ENCODE data around the gene CD82. TPM values are rescaled to one million over a fixed set of nuclear protein-coding genes. Genes with fewer than 3 reads are reported as not detected.

CD82 gene
- total RNA-seq, 2 experiments from 2014 or later, result 193 to 208 TPM

DNA sequence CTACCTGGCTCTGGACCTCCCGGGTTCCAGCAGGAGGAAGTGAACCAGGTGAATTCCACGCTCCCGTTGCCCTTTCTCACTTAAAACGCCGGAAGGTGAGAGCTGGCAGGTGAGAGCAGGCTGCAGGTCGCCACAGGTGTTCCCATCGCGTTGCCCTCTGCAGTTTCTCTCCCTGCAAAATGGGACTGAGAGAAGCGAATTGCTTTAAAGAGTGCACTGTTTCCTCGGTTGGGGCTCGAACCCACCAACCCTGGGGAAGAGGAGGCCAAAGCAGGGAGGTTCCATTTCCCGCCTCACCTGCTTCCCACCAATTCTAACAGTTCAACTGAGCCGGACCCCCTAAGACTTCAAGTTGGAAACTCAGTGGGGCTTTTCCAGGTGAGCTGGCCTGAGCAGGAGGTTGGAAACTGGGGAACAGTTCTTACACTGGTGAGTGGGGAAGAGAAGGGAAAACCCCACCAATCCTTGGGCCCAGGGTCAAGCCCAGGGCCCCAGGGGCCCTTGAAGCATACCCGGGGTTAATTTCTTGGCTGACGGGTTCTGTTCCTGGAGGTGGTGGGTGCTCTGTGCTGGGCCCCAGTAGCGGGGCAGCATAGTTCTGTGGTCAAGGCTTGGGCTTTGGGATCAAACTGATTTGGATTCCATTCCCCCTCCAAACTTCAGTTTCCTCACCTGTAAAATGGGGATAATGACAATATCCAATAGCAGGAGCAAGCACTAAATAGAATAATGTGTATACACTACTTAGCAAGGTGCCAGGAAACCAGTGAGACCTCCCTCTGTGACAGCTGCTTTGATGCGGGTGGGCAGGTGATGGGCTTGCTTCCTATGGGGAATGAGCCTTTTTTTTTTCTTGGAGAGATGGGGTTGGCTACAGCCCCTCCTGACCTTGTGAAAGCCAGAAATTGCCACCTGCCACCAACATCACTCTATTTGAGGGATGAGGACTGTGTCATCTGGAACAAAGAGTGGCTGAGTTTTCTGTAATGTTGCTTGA lies 788 bp downstream of the CD82 start:
- POLR2A ChIA-PET, result interaction anchor here (0.6 to 5.2 kb wide), 11 partner anchors 8 to 471 kb away, joined by 3 to 46 read pairs (median 5); partner anchors contain the start of gene EXT2

DNA sequence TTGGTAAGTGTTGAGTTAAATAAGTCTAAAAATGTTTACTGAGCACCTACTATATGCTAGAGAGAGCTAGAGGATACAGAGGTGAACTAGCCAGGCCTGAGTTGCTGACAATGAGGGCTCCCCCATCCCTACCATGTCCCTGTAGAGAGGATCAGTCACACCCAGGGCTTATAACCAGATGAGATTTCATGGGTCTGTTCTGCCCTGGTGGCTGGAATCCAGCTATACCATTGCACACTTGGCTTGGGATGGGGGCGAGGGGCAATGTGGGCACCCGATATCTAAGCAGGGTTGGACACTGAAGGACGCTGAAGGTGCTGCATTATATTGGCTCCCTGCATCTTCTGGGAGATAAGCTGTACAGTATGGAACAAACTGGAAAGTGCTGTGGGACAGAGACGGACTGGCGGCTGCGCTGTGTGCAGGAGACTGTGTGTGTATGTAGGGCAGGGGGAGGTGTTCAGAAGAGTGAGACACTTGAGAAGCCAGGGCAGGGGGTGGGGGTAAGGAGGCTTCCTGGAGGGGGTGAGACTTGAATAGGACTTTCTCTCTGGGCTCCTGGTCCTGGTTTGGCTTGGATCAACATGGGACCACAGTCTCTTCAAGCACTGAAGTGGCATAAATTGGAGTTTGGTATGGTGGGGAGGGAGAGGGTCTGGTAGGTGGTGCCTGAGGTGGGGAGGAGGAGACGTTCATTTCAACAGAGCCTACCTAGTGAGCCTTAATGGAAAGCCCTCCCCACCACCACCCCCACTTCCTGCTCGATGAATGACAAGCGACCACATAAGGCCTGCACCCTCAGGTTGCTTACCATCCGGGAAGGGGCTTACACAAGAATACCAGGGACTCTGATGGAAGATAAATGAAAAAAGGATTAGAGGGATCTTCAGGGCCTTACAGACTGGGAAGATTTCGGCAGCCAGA lies 1.8 kb downstream of the CD82 start:
- H3K36me3 Mint-ChIP-seq (ENCODE audit: low read depth), result peaks cover 46% of the 10 kb centered on the region
- peak; percentile 63 for DNase-seq
- H3K4me3 Mint-ChIP-seq, result peak overlapping the region; percentile 78
- H3K4me1 Mint-ChIP-seq, result peaks cover 64% of the 10 kb centered on the region
- peak overlapping the region; percentile 90 for H3K27ac Mint-ChIP-seq
- H3K27me3 Mint-ChIP-seq, result no peaks in the 10 kb centered on the region
- ChIA-PET CTCF (interaction anchor here (0.6 to 5.2 kb wide), 6 partner anchors 8 to 1671 kb away, joined by 3 to 49 read pairs (median 9); no protein-coding TSS in a partner anchor), POLR2A (interaction anchor here (1.6 to 5.2 kb wide), 5 partner anchors 27 to 50 kb away, joined by 4 to 46 read pairs (median 13); no protein-coding TSS in a partner anchor)
- H3K9me3 Mint-ChIP-seq, result no peaks in the 10 kb centered on the region

More for the DNA sequence above, 788 bp downstream of the CD82 start:
- H3K4me3 Mint-ChIP-seq, result peak overlapping the region; percentile 78
- peak overlapping the region; percentile 90 for H3K27ac Mint-ChIP-seq
- H3K4me1 Mint-ChIP-seq, result peaks cover 58% of the 10 kb centered on the region
- no peaks in the 10 kb centered on the region for H3K27me3 Mint-ChIP-seq
- no peaks in the 10 kb centered on the region for H3K9me3 Mint-ChIP-seq
- CTCF ChIA-PET, result interaction anchor here (1.0 to 5.2 kb wide), 12 partner anchors 8 to 209 kb away, joined by 3 to 49 read pairs (median 6); no protein-coding TSS in a partner anchor
- no peak for DNase-seq
- H3K36me3 Mint-ChIP-seq (ENCODE audit: low read depth), result peaks cover 39% of the 10 kb centered on the region

DNA sequence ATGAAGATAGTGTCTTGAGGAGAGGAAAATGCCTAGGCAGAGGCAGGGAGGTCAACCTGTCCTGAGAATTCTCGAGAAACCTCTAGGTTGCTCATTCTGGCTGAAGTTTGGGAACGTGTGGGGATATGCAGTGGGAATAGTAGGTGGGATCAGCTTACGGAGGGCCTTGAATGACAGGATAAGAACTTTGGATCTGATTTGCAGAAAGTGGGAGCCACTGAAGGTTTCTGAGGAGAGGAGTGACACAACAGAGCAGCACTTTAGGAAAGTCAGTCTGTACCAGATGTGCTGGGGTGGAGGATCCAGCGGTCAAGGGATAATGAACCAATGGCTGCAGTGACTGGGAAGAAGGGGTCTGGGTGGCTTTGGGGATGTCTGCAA lies 2.4 kb downstream of the CD82 start:
- DNase-seq, result no peak
- ChIA-PET CTCF (interaction anchor here (1.8 to 4.0 kb wide), 2 partner anchors 9 to 49 kb away, joined by 8 to 21 read pairs; no protein-coding TSS in a partner anchor), POLR2A (interaction anchor here (1.6 kb wide), 1 partner anchor 26 kb away, joined by 4 read pairs; no protein-coding TSS in a partner anchor)
- Mint-ChIP-seq H3K9me3 (no peaks in the 10 kb centered on the region), H3K4me1 (peaks cover 71% of the 10 kb centered on the region), H3K36me3 (ENCODE audit: low read depth) (peaks cover 52% of the 10 kb centered on the region), H3K27me3 (no peaks in the 10 kb centered on the region), H3K4me3 (peak overlapping the region; percentile 78), H3K27ac (peak overlapping the region; percentile 90)

DNA sequence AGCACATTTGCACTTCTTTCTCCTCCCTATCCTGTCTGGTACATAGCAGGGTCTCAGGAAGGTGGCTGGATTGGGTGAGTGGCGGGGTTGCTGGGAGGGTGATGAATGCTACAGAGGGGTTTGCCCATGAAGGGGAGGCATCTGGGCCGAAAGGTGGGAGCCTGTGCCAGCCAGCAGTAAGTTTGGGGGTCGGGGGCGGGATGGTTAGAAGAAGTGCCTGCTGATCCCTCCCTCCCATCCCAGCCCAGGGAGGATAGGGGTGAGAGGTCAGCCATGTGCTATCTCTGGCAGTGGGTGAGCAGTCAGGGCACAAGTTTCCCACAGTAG lies 2.8 kb downstream of the CD82 start:
- ChIA-PET POLR2A (interaction anchor here (1.2 to 4.9 kb wide), 8 partner anchors 9 to 113 kb away, joined by 3 to 56 read pairs (median 8); no protein-coding TSS in a partner anchor), CTCF (interaction anchor here (1.3 to 4.0 kb wide), 3 partner anchors 9 to 49 kb away, joined by 7 to 21 read pairs (median 8); no protein-coding TSS in a partner anchor)
- peaks cover 75% of the 10 kb centered on the region for H3K4me1 Mint-ChIP-seq
- no peaks in the 10 kb centered on the region for H3K27me3 Mint-ChIP-seq
- H3K27ac Mint-ChIP-seq, result peak overlapping the region; percentile 90
- H3K4me3 Mint-ChIP-seq, result peak overlapping the region; percentile 78
- no peak for DNase-seq
- no peaks in the 10 kb centered on the region for H3K9me3 Mint-ChIP-seq
- H3K36me3 Mint-ChIP-seq (ENCODE audit: low read depth), result peaks cover 56% of the 10 kb centered on the region

DNA sequence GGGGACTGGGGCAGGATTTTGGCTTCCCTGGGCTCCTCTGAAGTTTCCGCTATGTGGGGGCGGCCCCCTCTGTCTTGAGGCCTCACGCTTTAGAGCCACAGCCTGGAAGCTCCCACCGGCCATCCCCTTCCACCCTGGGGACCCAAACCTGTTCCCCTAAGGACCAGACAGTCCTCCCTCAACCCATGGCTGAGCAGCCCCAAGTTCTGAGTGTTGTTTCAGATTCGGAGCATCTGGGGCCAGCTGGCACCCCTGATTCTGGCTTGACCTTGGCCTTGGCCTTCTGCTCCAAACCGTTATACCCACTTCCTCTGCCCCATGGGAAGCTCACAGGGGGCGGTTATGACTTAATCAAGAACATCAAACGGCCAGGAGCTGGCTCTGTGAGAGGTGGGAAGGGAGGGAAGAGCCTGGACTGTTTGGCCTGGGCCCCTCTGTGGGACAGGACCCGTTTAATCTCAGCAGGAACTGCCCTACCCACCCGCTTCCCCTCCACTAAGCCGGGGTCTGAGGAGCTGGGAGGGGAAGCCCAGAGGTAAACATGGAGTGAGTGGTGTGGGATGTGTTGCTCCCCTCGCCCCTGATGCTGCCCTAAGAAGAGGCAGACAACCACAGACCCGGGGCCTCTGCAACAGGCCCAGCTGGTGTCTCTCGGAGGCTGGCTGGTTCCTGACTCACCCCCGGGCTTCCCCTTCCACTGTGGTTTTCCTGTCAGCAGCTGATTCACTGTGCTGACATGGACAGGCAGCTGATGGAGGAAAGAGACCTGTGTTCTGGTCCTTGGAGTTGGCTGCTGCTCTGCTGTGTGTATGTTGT lies 3.4 kb downstream of the CD82 start:
- Mint-ChIP-seq H3K36me3 (ENCODE audit: low read depth) (peaks cover 59% of the 10 kb centered on the region), H3K4me3 (peak overlapping the region; percentile 78), H3K27ac (peak overlapping the region; percentile 90), H3K27me3 (no peaks in the 10 kb centered on the region), H3K9me3 (no peaks in the 10 kb centered on the region), H3K4me1 (peaks cover 81% of the 10 kb centered on the region)
- peak; percentile 93 for DNase-seq
- CTCF ChIA-PET, result interaction anchor here (0.9 to 4.0 kb wide), 6 partner anchors 10 to 48 kb away, joined by 3 to 21 read pairs (median 6); no protein-coding TSS in a partner anchor
- POLR2A ChIA-PET, result interaction anchor here (1.2 to 4.9 kb wide), 11 partner anchors 9 to 113 kb away, joined by 3 to 56 read pairs (median 6); no protein-coding TSS in a partner anchor

DNA sequence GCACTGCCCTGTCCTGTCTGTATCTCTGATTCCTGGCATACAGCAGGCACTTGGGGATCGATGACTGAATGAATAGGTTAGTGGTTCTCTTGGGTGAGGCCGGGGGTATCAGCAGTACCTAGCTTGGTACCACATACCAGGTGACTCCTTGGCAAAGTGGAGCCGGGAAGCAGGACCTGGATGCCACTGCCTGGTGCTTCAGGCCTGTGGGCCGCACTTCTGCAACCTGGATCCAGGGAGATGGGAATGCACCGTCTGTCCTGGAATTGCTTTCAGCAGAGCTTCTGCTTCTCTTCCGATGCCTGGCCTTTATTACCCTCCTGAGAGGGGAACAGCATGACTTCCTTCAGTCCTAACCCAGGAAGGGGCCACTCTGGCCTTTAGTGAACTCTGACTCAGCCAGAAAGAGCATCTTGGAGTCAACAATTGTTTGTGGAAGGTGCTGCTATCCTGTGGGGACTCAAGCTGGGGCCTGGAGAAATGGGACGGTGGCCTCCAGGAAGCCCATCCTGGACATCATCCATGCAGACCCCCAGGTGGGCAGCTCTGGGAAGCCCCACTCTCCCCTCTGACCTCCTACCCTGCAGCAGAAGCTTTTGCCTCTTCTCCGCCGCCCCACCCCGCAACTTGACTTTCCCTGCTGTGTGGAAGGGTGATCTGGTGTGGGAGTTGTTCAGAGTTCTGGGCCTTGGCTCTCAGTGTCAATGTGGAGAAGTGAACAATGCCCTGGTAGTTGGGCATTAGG lies 5.1 kb downstream of the CD82 start:
- POLR2A ChIA-PET, result interaction anchor here (0.6 to 4.9 kb wide), 4 partner anchors 12 to 41 kb away, joined by 3 to 56 read pairs (median 14); no protein-coding TSS in a partner anchor
- Mint-ChIP-seq H3K27me3 (no peaks in the 10 kb centered on the region), H3K9me3 (no peaks in the 10 kb centered on the region), H3K36me3 (ENCODE audit: low read depth) (peaks cover 71% of the 10 kb centered on the region), H3K27ac (peak overlapping the region; percentile 90), H3K4me3 (peak overlapping the region; percentile 78), H3K4me1 (peaks cover 92% of the 10 kb centered on the region)
- CTCF ChIA-PET, result interaction anchor here (0.7 to 4.0 kb wide), 4 partner anchors 11 to 321 kb away, joined by 3 to 21 read pairs (median 4); no protein-coding TSS in a partner anchor
- DNase-seq, result no peak

DNA sequence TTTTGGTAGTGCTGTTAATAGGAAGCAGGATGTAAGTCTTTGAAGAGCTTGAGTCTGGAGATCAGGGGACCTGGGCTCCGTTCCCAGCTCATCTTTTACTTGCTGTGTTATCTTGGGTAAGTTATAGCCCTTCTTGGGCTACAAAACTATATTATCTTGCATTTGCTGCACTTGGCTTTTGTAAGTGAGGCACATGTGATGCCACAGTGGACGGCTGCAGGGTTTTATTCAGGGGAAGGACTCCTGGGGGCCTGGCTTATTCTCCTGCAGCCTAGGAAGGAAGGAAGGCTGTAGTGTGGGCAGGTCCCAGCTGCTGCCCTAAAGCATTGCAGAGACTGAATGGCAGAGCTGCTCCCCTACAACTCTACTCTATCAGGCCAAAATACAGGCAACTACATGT lies 6.4 kb downstream of the CD82 start:
- Mint-ChIP-seq H3K4me1 (peaks cover 99% of the 10 kb centered on the region), H3K4me3 (no peak overlapping the region), H3K36me3 (ENCODE audit: low read depth) (peaks cover 77% of the 10 kb centered on the region), H3K27ac (peak overlapping the region; percentile 49), H3K9me3 (no peaks in the 10 kb centered on the region), H3K27me3 (no peaks in the 10 kb centered on the region)
- POLR2A ChIA-PET, result interaction anchor here (1.2 to 4.9 kb wide), 4 partner anchors 12 to 39 kb away, joined by 4 to 56 read pairs (median 5); no protein-coding TSS in a partner anchor
- no peak for DNase-seq
- CTCF ChIA-PET, result interaction anchor here (1.4 to 4.0 kb wide), 3 partner anchors 14 to 45 kb away, joined by 3 to 21 read pairs (median 3); no protein-coding TSS in a partner anchor

DNA sequence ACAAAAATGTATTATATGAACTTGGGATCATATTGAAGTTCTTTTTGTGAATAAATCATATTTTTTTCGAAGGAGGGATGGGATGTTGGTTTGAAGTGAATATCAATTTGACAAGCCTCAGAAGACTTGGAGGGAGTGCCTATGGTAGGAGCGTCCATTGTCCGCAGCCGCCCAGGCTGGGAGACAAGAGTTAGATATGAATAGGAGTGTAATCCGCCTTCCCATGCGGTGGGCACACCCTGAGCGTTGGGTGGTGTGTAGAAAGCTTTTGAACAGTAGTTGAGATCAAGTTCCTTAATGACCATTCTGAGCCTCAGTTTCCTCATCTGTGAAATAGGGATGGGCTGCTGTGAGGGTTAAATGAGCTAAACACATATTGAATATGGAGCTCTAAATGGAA lies 7.0 kb downstream of the CD82 start:
- ChIA-PET POLR2A (interaction anchor here (1.2 to 4.9 kb wide), 4 partner anchors 13 to 39 kb away, joined by 4 to 56 read pairs (median 5); no protein-coding TSS in a partner anchor), CTCF (interaction anchor here (1.4 to 1.5 kb wide), 2 partner anchors 15 to 35 kb away, joined by 3 read pairs; no protein-coding TSS in a partner anchor)
- H3K36me3 Mint-ChIP-seq (ENCODE audit: low read depth), result peaks cover 75% of the 10 kb centered on the region
- no peak overlapping the region for H3K4me3 Mint-ChIP-seq
- peaks cover 99% of the 10 kb centered on the region for H3K4me1 Mint-ChIP-seq
- peak overlapping the region; percentile 93 for H3K27ac Mint-ChIP-seq
- H3K27me3 Mint-ChIP-seq, result no peaks in the 10 kb centered on the region
- no peaks in the 10 kb centered on the region for H3K9me3 Mint-ChIP-seq
- DNase-seq, result no peak

DNA sequence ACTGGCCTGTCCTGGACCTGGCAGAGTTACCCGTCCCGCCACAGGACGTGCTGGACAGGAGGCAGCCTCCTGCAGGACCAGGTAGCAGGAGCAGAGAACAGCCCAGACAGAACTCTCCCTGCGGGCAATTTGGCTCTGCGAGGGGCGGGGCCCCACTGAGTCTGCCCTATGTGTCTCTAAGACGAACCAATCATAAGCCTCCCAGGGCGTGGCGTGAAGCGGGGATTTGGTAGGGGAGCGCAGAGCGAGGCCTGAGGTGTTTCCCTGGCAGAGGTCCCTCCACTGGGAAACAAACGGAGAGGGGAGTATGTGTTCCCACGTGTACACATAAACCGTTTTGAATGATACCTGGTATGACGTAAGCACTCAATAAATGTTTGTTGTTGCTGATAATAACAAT lies 7.4 kb downstream of the CD82 start:
- DNase-seq, result no peak
- no peaks in the 10 kb centered on the region for H3K27me3 Mint-ChIP-seq
- ChIA-PET POLR2A (interaction anchor here (1.8 to 4.9 kb wide), 2 partner anchors 24 to 38 kb away, joined by 5 to 56 read pairs; no protein-coding TSS in a partner anchor), CTCF (no interaction called here)
- H3K27ac Mint-ChIP-seq, result peak overlapping the region; percentile 93
- peaks cover 71% of the 10 kb centered on the region for H3K36me3 Mint-ChIP-seq (ENCODE audit: low read depth)
- H3K9me3 Mint-ChIP-seq, result no peaks in the 10 kb centered on the region
- H3K4me3 Mint-ChIP-seq, result no peak overlapping the region
- H3K4me1 Mint-ChIP-seq, result peaks cover 99% of the 10 kb centered on the region

DNA sequence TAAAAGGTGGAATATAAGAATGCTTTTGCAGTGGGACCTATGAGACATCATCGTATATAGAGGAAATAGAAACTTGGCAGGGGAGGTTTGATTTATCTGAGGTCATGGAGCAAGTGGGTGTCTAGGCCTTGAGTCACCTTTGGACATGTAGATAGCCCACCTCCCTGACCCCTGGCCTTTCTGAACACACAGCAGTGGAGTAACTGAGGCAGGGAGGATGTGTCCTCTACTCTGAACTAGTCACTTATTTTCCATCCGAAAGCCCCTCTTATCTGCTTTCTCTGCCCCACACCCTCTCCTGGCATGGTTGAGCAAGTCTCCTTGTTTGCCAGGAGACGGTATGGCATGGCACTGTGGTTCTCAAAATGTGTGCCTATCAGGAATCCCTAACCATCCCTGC lies 7.9 kb downstream of the CD82 start:
- peaks cover 70% of the 10 kb centered on the region for H3K36me3 Mint-ChIP-seq (ENCODE audit: low read depth)
- no peak overlapping the region for H3K4me3 Mint-ChIP-seq
- no peaks in the 10 kb centered on the region for H3K27me3 Mint-ChIP-seq
- no peak for DNase-seq
- ChIA-PET CTCF (interaction anchor here (1.4 to 2.8 kb wide), 3 partner anchors 16 to 38 kb away, joined by 5 to 13 read pairs (median 9); no protein-coding TSS in a partner anchor), POLR2A (interaction anchor here (1.0 to 2.4 kb wide), 7 partner anchors 8 to 38 kb away, joined by 3 to 15 read pairs (median 11); partner anchors contain the start of gene CD82)
- H3K9me3 Mint-ChIP-seq, result no peaks in the 10 kb centered on the region
- peak overlapping the region; percentile 93 for H3K27ac Mint-ChIP-seq
- peaks cover 99% of the 10 kb centered on the region for H3K4me1 Mint-ChIP-seq

Measured in activated CD4-positive, alpha-beta memory T cell treated with anti-CD3 and anti-CD28 coated beads, Interleukin-2, amount 10 ng/mL, durations not matched to agents 7 days and 5 days (primary cell).